ENCODE measurements around the gene KRT80.

The KRT80 gene

GRCh38 chr12:52142431-52142830, 49.4 kb downstream of the KRT80 start:
- Histone ChIP-seq H3K9ac (ENCODE audit: low read length) (no peak overlapping the region), H3K36me3 (ENCODE audit: control insufficient read depth, low read depth, low read length) (no peaks in the 10 kb centered on the region), H3K27ac (ENCODE audit: low read length) (no peak overlapping the region), H3K27me3 (ENCODE audit: control insufficient read depth, insufficient read depth, low read length) (no peaks in the 10 kb centered on the region), H3K4me3 (ENCODE audit: low read length) (no peak overlapping the region), H3K9me3 (ENCODE audit: control insufficient read depth, low read depth, low read length) (no peaks in the 10 kb centered on the region), H3K4me1 (ENCODE audit: control insufficient read depth, low read depth, low read length) (peaks cover 8% of the 10 kb centered on the region)

- no peaks in the 10 kb centered on the region for H3K36me3 ChIP-seq (ENCODE audit: control insufficient read depth, low read depth, low read length)
- H3K4me1 ChIP-seq (ENCODE audit: control insufficient read depth, low read depth, low read length) = peaks cover 8% of the 10 kb centered on the region
- no peak overlapping the region for H3K27ac ChIP-seq (ENCODE audit: low read length)
- no peak overlapping the region for H3K4me3 ChIP-seq (ENCODE audit: low read length)
- H3K9ac ChIP-seq (ENCODE audit: low read length) = no peak overlapping the region
- no peaks in the 10 kb centered on the region for H3K27me3 ChIP-seq (ENCODE audit: control insufficient read depth, insufficient read depth, low read length)
- H3K9me3 ChIP-seq (ENCODE audit: control insufficient read depth, low read depth, low read length) = no peaks in the 10 kb centered on the region
These were observed 49.9 kb downstream of the KRT80 start for GRCh38 chr12:52141875-52142274.

DNA sequence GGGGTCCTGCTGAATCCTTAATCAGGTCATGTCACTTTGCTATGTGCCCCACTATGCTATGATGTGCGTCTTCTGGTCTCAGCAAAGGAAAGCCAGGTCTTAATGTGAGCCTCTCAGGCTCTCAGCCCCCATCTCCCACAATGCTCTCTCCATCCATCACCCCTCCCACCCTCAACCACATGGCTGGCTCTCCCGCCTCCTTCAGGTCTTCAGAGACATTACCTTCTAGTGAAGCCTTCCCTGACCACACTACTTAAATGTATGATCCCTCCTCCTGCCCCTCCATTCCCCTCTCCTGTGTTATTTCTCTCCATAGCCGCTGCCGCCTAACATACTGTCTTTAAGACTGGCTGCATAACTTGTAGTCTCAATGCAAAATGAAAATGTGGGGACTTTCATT, 50.5 kb downstream of the KRT80 start:
- Histone ChIP-seq H3K4me1 (ENCODE audit: control insufficient read depth, low read depth, low read length) (peaks cover 8% of the 10 kb centered on the region), H3K36me3 (ENCODE audit: control insufficient read depth, low read depth, low read length) (no peaks in the 10 kb centered on the region), H3K27me3 (ENCODE audit: control insufficient read depth, insufficient read depth, low read length) (no peaks in the 10 kb centered on the region), H3K9me3 (ENCODE audit: control insufficient read depth, low read depth, low read length) (no peaks in the 10 kb centered on the region), H3K4me3 (ENCODE audit: low read length) (no peak overlapping the region), H3K9ac (ENCODE audit: low read length) (no peak overlapping the region), H3K27ac (ENCODE audit: low read length) (no peak overlapping the region)

DNA sequence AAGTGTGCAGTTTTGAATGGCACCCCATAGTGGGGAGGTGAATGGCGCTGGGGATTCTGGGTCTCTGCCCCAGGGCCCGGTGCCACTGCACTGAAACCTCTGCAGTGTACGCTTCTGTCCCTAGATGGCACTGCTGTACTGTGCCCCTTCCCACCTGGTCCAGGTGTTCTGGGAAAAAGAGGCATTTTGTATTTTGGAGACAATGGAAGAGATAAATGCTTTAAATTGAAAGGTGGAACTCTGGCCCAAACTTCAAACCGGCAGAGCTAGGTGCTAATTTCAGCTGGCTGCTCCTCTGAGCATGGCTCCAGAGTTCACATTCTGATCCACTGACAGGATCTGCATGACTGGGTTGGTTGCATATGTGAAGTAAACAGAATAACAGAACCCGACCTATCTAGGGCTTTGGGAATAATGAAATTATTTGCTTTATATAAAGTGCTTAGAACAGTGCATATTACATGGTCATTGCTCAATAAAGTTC, 52.2 kb downstream of the KRT80 start:
- no peaks in the 10 kb centered on the region for H3K27me3 ChIP-seq (ENCODE audit: control insufficient read depth, insufficient read depth, low read length)
- H3K36me3 ChIP-seq (ENCODE audit: control insufficient read depth, low read depth, low read length) = no peaks in the 10 kb centered on the region
- H3K9me3 ChIP-seq (ENCODE audit: control insufficient read depth, low read depth, low read length) = no peaks in the 10 kb centered on the region
- H3K27ac ChIP-seq (ENCODE audit: low read length) = no peak overlapping the region
- H3K4me1 ChIP-seq (ENCODE audit: control insufficient read depth, low read depth, low read length) = peaks cover 8% of the 10 kb centered on the region
- H3K4me3 ChIP-seq (ENCODE audit: low read length) = no peak overlapping the region
- no peak overlapping the region for H3K9ac ChIP-seq (ENCODE audit: low read length)

DNA sequence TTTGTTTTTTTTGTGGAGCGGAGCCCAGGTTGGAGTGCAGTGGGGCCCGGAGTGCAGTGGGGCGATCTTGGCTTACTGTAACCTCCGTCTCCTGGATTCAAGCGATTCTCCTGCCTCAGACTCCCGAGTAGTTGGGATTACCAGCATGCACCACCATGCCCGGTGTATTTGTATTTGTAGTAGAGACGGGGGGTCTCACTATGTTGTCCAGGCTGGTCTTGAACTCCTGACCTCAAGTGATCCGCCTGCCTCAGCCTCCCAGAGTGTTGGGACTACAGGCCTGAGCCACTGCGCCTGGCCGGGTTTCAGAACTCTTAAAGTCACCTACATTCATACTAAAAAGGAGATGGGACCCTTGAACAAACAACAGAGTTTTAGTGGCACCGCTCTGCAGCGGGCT, 52.7 kb downstream of the KRT80 start:
- Histone ChIP-seq H3K4me3 (ENCODE audit: low read length) (no peak overlapping the region), H3K9ac (ENCODE audit: low read length) (no peak overlapping the region), H3K9me3 (ENCODE audit: control insufficient read depth, low read depth, low read length) (no peaks in the 10 kb centered on the region), H3K27me3 (ENCODE audit: control insufficient read depth, insufficient read depth, low read length) (no peaks in the 10 kb centered on the region), H3K27ac (ENCODE audit: low read length) (no peak overlapping the region), H3K4me1 (ENCODE audit: control insufficient read depth, low read depth, low read length) (peaks cover 8% of the 10 kb centered on the region), H3K36me3 (ENCODE audit: control insufficient read depth, low read depth, low read length) (no peaks in the 10 kb centered on the region)

DNA sequence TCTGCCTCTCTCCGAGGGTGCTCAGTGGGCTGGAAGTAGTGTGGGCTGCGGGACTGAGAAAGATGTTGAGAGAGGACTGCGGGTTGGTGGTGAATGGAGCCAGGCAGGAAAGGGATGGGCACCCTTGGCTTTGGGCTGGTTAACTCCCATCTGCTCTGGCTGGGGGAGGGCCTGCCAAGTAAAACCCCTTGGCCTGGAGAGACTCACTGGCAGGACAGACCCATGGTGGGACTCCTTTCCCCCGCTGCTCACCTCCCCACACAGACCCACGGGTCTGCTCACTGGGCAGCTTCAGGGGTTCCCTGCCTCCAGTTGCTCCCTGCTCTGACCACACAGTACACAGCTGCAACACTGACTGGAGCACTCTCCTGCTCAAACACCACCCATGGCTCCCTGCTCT, 54.1 kb downstream of the KRT80 start:
- H3K4me1 ChIP-seq (ENCODE audit: control insufficient read depth, low read depth, low read length) = peaks cover 8% of the 10 kb centered on the region
- no peaks in the 10 kb centered on the region for H3K36me3 ChIP-seq (ENCODE audit: control insufficient read depth, low read depth, low read length)
- H3K27me3 ChIP-seq (ENCODE audit: control insufficient read depth, insufficient read depth, low read length) = no peaks in the 10 kb centered on the region
- H3K9ac ChIP-seq (ENCODE audit: low read length) = no peak overlapping the region
- H3K27ac ChIP-seq (ENCODE audit: low read length) = no peak overlapping the region
- H3K4me3 ChIP-seq (ENCODE audit: low read length) = no peak overlapping the region
- H3K9me3 ChIP-seq (ENCODE audit: control insufficient read depth, low read depth, low read length) = no peaks in the 10 kb centered on the region

DNA sequence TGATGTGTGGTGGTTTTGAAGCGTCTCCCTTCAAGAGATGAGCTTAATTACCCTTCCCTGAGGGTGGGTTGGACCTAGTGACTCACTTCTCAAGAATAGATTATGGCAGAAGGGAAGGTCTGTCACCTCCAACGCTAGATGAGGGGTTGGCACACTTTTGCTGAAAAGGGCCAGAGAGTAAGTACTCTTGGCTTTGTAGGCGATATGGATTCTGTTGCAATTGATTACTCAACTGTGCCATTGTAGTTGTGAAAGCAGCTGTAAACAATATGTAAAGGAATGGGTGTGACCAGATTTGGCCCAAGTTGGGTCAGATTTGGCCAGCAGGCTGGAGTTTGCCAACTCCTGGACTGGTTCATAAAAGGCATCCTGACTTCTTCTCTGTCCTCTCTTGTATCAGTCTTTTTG, 59.1 kb downstream of the KRT80 start:
- Histone ChIP-seq H3K36me3 (ENCODE audit: control insufficient read depth, low read depth, low read length) (no peaks in the 10 kb centered on the region), H3K4me1 (ENCODE audit: control insufficient read depth, low read depth, low read length) (peaks cover 6% of the 10 kb centered on the region), H3K27me3 (ENCODE audit: control insufficient read depth, insufficient read depth, low read length) (no peaks in the 10 kb centered on the region), H3K27ac (ENCODE audit: low read length) (no peak overlapping the region), H3K9me3 (ENCODE audit: control insufficient read depth, low read depth, low read length) (no peaks in the 10 kb centered on the region), H3K4me3 (ENCODE audit: low read length) (no peak overlapping the region), H3K9ac (ENCODE audit: low read length) (no peak overlapping the region)

DNA sequence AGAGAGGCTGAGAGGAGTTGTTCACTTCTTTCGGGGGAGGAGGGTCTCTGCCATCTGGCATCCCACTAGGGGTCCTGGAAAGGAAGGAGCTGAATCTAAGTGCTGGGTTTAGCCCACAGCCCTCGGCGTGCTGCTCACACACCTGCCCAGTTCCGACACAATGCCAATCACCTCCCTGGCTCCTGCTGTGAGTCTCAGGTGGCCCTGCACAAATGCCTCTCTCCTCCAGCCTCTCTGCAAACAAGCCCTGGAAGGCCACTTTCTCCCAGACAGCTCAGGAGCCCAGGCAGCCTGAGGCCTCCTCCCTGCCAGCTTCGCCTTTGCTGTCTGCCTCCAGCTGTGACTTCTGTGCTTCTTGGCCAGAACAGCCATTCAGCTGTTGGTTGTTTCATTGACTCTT, 61.1 kb downstream of the KRT80 start:
- H3K36me3 ChIP-seq (ENCODE audit: control insufficient read depth, low read depth, low read length) = no peaks in the 10 kb centered on the region
- no peak overlapping the region for H3K9ac ChIP-seq (ENCODE audit: low read length)
- H3K4me3 ChIP-seq (ENCODE audit: low read length) = no peak overlapping the region
- no peaks in the 10 kb centered on the region for H3K9me3 ChIP-seq (ENCODE audit: control insufficient read depth, low read depth, low read length)
- no peak overlapping the region for H3K27ac ChIP-seq (ENCODE audit: low read length)
- peaks cover 21% of the 10 kb centered on the region for H3K4me1 ChIP-seq (ENCODE audit: control insufficient read depth, low read depth, low read length)
- H3K27me3 ChIP-seq (ENCODE audit: control insufficient read depth, insufficient read depth, low read length) = no peaks in the 10 kb centered on the region

DNA sequence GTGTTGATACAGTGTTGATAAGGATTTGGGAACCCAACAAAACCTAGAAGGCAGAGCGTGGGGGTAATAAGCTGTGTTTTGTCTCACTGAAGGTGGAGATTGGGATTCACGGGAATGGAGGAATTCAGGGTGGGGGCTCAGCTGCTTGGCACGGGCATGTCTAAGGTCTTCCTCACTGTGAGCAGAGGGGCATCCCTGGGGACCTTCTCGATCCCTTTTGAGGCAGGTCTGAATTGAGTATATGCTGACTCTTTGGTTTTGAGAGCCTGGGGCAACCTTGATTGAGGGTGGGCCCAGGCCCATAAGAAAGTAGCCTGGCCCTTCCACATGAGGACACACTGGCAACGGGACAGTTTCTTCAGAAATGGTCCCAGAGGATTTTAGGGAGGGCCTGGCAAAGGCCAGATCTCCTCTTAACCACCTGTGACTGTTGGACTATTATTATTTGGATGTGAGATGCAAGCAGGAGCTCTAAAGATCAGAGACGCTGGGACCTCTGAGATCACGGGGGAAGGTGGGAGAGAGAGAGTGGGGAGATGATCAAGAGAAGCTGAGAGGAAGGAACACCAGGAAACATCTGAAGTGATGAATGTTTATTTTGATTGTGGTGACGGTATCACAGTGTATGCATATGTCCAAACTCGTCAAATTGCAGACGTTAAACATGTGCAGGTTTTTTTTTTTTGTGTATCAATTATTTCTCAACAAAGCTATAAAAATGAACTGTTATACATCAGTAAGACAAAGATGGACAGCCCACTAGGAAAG, 63.9 kb downstream of the KRT80 start:
- Histone ChIP-seq H3K4me3 (ENCODE audit: low read length) (no peak overlapping the region), H3K9ac (ENCODE audit: low read length) (no peak overlapping the region), H3K27me3 (ENCODE audit: control insufficient read depth, insufficient read depth, low read length) (no peaks in the 10 kb centered on the region), H3K4me1 (ENCODE audit: control insufficient read depth, low read depth, low read length) (peaks cover 41% of the 10 kb centered on the region), H3K36me3 (ENCODE audit: control insufficient read depth, low read depth, low read length) (no peaks in the 10 kb centered on the region), H3K27ac (ENCODE audit: low read length) (no peak overlapping the region), H3K9me3 (ENCODE audit: control insufficient read depth, low read depth, low read length) (no peaks in the 10 kb centered on the region)

GRCh38 chr12:52126605-52127578, 64.9 kb downstream of the KRT80 start:
- Histone ChIP-seq H3K36me3 (ENCODE audit: control insufficient read depth, low read depth, low read length) (no peaks in the 10 kb centered on the region), H3K9ac (ENCODE audit: low read length) (peak overlapping the region; percentile 33), H3K27me3 (ENCODE audit: control insufficient read depth, insufficient read depth, low read length) (no peaks in the 10 kb centered on the region), H3K9me3 (ENCODE audit: control insufficient read depth, low read depth, low read length) (no peaks in the 10 kb centered on the region), H3K4me1 (ENCODE audit: control insufficient read depth, low read depth, low read length) (peaks cover 45% of the 10 kb centered on the region), H3K4me3 (ENCODE audit: low read length) (no peak overlapping the region), H3K27ac (ENCODE audit: low read length) (peak overlapping the region; percentile 90)

DNA sequence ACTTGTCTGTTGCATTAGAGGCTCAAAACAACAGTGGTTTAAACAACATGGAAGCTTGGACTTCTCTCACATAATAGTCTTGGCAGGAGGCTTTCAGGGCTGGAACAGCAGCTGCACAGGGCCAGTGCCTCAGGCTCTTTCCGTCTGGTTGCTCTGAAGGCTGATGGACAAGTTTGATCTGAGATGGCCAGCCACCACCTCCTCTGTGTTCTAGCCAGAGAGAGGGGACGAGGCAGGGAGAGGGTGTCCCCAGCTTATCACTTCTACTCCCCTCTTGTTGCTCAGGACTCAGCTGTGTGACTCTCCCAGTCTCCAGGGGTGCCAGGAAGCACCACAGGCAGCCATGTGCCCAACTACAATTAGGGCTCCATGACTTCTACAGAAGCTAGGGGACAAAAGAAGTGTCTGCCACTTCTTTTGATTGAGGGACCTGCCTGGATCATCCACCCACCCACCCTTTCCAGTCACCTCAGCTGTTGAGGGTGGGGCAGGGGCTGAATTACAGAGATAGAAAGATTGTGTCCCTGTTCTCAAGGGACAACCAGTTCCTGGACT, 65.7 kb downstream of the KRT80 start:
- Histone ChIP-seq H3K27me3 (ENCODE audit: control insufficient read depth, insufficient read depth, low read length) (no peaks in the 10 kb centered on the region), H3K9ac (ENCODE audit: low read length) (peak overlapping the region; percentile 33), H3K4me1 (ENCODE audit: control insufficient read depth, low read depth, low read length) (peaks cover 50% of the 10 kb centered on the region), H3K27ac (ENCODE audit: low read length) (peak overlapping the region; percentile 90), H3K9me3 (ENCODE audit: control insufficient read depth, low read depth, low read length) (no peaks in the 10 kb centered on the region), H3K4me3 (ENCODE audit: low read length) (peak overlapping the region; percentile 34), H3K36me3 (ENCODE audit: control insufficient read depth, low read depth, low read length) (no peaks in the 10 kb centered on the region)
